GM23338 (cell line): Measurements from ENCODE around the gene SNX1. TPM values are rescaled to one million over a fixed set of nuclear protein-coding genes. Genes with fewer than 3 reads are reported as not detected.

Source experiments
- ATAC-seq: fragments of 200-7000 bp; cut with Tn5 transposase; 3 replicates; pipeline ENCODE4 v1.9.1; 2020
- DNase-seq: peaks from one replicate; pipeline ENCODE4 v3.0.0-alpha.2; 2015; ENCODE audit warnings: low spot score
- H2AFZ ChIP-seq: fragments of 200-600 bp; sonication (generic); 2 replicates; pipeline ENCODE4 v1.8.0; 2016; ENCODE audit warnings: antibody characterized with exemption, mild to moderate bottlenecking, moderate library complexity
- H3F3A ChIP-seq: fragments of 200-600 bp; sonication (generic); replicated peaks from 2 replicates; pipeline ENCODE4 v1.8.0; 2017; ENCODE audit warnings: antibody characterized with exemption, mixed run types, low read depth
- H3K27ac ChIP-seq: fragments of 200-600 bp; sonication (generic); 2 replicates; pipeline ENCODE4 v1.6.1; 2016; ENCODE audit warnings: low read depth
- H3K27me3 ChIP-seq: fragments of 200-600 bp; sonication (generic); 2 replicates; pipeline ENCODE4 v1.8.0; 2016; ENCODE audit warnings: mild to moderate bottlenecking, mixed run types, moderate library complexity; ENCODE audit not compliant: insufficient read depth
- H3K36me3 ChIP-seq: fragments of 200-600 bp; sonication (generic); 2 replicates; pipeline ENCODE4 v1.8.0; 2016; ENCODE audit warnings: mild to moderate bottlenecking; ENCODE audit not compliant: insufficient read depth
- H3K4me1 ChIP-seq: fragments of 200-600 bp; sonication (generic); 2 replicates; pipeline ENCODE4 v1.8.0; 2016; ENCODE audit warnings: mild to moderate bottlenecking, moderate library complexity; ENCODE audit not compliant: insufficient read depth
- H3K4me2 ChIP-seq: fragments of 200-600 bp; sonication (generic); 2 replicates; pipeline ENCODE4 v1.7.1; 2017; ENCODE audit warnings: mixed run types
- H3K4me3 ChIP-seq: fragments of 200-600 bp; sonication (generic); 2 replicates; pipeline ENCODE4 v1.6.1; 2016; ENCODE audit warnings: mixed run types
- H3K79me2 ChIP-seq: fragments of 200-600 bp; sonication (generic); replicated peaks from 2 replicates; pipeline ENCODE4 v1.8.0; 2017; ENCODE audit warnings: mild to moderate bottlenecking; ENCODE audit not compliant: insufficient read depth
- H3K9me2 ChIP-seq: fragments of 200-600 bp; sonication (generic); 2 replicates; pipeline ENCODE4 v1.8.0; 2017; ENCODE audit not compliant: insufficient read depth
- H4K20me1 ChIP-seq: fragments of 200-600 bp; sonication (generic); replicated peaks from 2 replicates; pipeline ENCODE4 v1.8.0; 2017; ENCODE audit warnings: mild to moderate bottlenecking; ENCODE audit not compliant: insufficient read depth
- H3K27ac Mint-ChIP-seq: 2 replicates; pipeline ENCODE4 v1.8.0; 2020; ENCODE audit warnings: inconsistent platforms, mild to moderate bottlenecking, moderate library complexity, mixed read lengths
- H3K27me3 Mint-ChIP-seq: 3 replicates; pipeline ENCODE4 v1.8.0; 2022; ENCODE audit warnings: low read depth, mild to moderate bottlenecking, moderate library complexity, mixed read lengths, inconsistent platforms; ENCODE audit not compliant: insufficient read depth, poor library complexity
- H3K36me3 Mint-ChIP-seq: 3 replicates; pipeline ENCODE4 v1.8.0; 2021; ENCODE audit warnings: low read depth, mild to moderate bottlenecking, inconsistent platforms, moderate library complexity, mixed read lengths
- H3K4me1 Mint-ChIP-seq: 3 replicates; pipeline ENCODE4 v1.8.0; 2020; ENCODE audit warnings: mild to moderate bottlenecking, inconsistent platforms, mixed read lengths
- H3K4me3 Mint-ChIP-seq: 3 replicates; pipeline ENCODE4 v1.8.0; 2021; ENCODE audit warnings: moderate library complexity, mild to moderate bottlenecking, inconsistent platforms, mixed read lengths
- H3K9me3 Mint-ChIP-seq: 3 replicates; pipeline ENCODE4 v1.8.0; 2020; ENCODE audit warnings: moderate library complexity, mild to moderate bottlenecking, inconsistent platforms, mixed read lengths
- CREB1 ChIP-seq: fragments of 250-450 bp; sonication (Bioruptor Pico); IDR thresholded peaks from 2 replicates; pipeline ENCODE4 v1.5.0; 2020; ENCODE audit warnings: low read depth, mild to moderate bottlenecking, moderate library complexity
- ETS1 ChIP-seq: IDR thresholded peaks from 2 replicates; pipeline ENCODE4 v1.6.1; 2016; ENCODE audit warnings: antibody characterized with exemption
- POLR2AphosphoS5 ChIP-seq: IDR thresholded peaks from 2 replicates; pipeline ENCODE4 v1.6.1; 2016; ENCODE audit warnings: antibody characterized with exemption, low read depth
- REST ChIP-seq: IDR thresholded peaks from one replicate; pipeline ENCODE4 v1.6.1; 2018; ENCODE audit warnings: antibody characterized with exemption; ENCODE audit not compliant: unreplicated experiment
- ZNF114 ChIP-seq: fragments of 250-450 bp; sonication (Bioruptor Pico); IDR thresholded peaks from 2 replicates; pipeline ENCODE4 v1.5.0; 2020; ENCODE audit warnings: mild to moderate bottlenecking, moderate library complexity
- ZNF462 ChIP-seq: fragments of 250-450 bp; sonication (Bioruptor Pico); IDR thresholded peaks from 2 replicates; pipeline ENCODE4 v1.5.0; 2020; ENCODE audit warnings: mild to moderate bottlenecking, moderate library complexity
- polyA plus RNA-seq: library from polyadenylated mRNA; unstranded; fragments of >200 nt; fragmentation: Nextera tagmentation; extraction: Ambion mirVana; gene quantifications from 2 replicates; pipeline ENCODE4 v1.2.1, GENCODE V29; 2016
- total RNA-seq: library from RNA; depleted of rRNA; stranded (reverse); fragments of >200 nt; shearing (Covaris generic); gene quantifications from 2 replicates; pipeline ENCODE4 v1.2.3, GENCODE V29; 2014

SNX1 gene
- total and polyA plus RNA-seq, 2 experiments from 2014 or later: 33.3 to 33.8 TPM

- Mint-ChIP-seq H3K4me3 (peak within 1 kb of the TSS; percentile 97), H3K9me3 (no peaks in the 10 kb centered on the region), H3K27ac (peak within 1 kb of the TSS; percentile 99), H3K27me3 (peaks cover 10% of the 10 kb centered on the region), H3K4me1 (peaks cover 26% of the 10 kb centered on the region), H3K36me3 (peaks cover 3% of the 10 kb centered on the region; the same call in 2 of the 3 replicates)
- Histone ChIP-seq H3K79me2 (peaks cover 61% of the 10 kb centered on the region), H2AFZ (peak within 1 kb of the TSS; percentile 34; the same call in 1 of the 2 replicates), H3K4me1 (peaks cover 27% of the 10 kb centered on the region), H3K27me3 (no peaks in the 10 kb centered on the region), H3F3A (no peaks in the 10 kb centered on the region), H3K27ac (peak within 1 kb of the TSS; percentile 92), H4K20me1 (peaks cover 11% of the 10 kb centered on the region; the same call in 1 of the 2 replicates), H3K4me3 (peak within 1 kb of the TSS; percentile 65), H3K9me2 (no peaks in the 10 kb centered on the region), H3K36me3 (peaks cover under 1% of the 10 kb centered on the region; the same call in 1 of the 2 replicates), H3K4me2 (peak within 1 kb of the TSS; percentile 81)
- ATAC-seq: peak; percentile 84
- TF ChIP-seq ZNF462 (CRISPR knock-in tag) (no peak), REST (no peak), CREB1 (CRISPR knock-in tag) (peak; percentile 86), ZNF114 (CRISPR knock-in tag) (no peak), ETS1 (peak; percentile 98), POLR2AphosphoS5 (peak; percentile 72)
- peak; percentile 100 for DNase-seq
Observed at GRCh38 chr15:64093627-64094417, 2.0 kb upstream of the SNX1 start, which contains the start of gene CIAO2A. CIAO2A (minus strand) TSS chr15:64093838; CDS start chr15:64093768, 70 bp downstream.
